Measurements from ENCODE around the gene KCNQ5.

DNA sequence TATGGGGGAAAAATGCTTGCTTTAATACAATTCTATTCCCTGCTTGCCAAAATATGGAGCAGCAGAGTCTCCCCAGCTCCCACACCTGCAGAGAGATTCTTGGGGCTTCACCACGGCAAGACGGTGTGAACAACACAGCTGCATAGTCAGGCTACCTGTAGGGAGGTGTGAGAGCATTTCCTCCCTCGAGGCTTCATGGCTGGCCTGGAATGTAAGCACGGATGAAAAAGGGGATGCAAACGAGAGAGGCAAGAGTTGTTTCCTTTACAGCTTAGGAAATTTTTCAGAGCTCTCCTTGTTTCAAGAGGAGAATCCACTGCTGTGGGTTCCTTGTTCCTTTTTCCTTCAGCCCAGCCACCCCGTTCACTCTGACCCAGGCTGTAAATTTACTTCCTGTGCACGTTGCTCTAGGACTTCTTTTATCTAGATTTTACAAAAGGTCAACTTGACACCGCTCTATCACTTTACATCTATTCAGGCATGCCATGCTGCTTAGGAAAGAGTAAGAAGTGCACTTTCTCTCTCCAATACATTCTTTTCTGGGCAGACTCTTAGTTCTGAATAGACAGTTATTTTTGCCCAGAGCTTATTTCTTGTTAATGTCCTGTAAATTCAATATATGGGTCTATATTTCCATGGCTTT is 406.4 kb downstream of the KCNQ5 start:
- TF ChIP-seq, protein P1, sequence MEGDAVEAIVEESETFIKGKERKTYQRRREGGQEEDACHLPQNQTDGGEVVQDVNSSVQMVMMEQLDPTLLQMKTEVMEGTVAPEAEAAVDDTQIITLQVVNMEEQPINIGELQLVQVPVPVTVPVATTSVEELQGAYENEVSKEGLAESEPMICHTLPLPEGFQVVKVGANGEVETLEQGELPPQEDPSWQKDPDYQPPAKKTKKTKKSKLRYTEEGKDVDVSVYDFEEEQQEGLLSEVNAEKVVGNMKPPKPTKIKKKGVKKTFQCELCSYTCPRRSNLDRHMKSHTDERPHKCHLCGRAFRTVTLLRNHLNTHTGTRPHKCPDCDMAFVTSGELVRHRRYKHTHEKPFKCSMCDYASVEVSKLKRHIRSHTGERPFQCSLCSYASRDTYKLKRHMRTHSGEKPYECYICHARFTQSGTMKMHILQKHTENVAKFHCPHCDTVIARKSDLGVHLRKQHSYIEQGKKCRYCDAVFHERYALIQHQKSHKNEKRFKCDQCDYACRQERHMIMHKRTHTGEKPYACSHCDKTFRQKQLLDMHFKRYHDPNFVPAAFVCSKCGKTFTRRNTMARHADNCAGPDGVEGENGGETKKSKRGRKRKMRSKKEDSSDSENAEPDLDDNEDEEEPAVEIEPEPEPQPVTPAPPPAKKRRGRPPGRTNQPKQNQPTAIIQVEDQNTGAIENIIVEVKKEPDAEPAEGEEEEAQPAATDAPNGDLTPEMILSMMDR (IDR thresholded peaks at IDR 0.05): no peak
- TF ChIP-seq POLR2A (IDR thresholded peaks at IDR 0.05) (no peak), EP300 (IDR thresholded peaks at IDR 0.05) (no peak), POLR2AphosphoS5 (IDR thresholded peaks at IDR 0.05) (no peak)
